Neural crest cell (in vitro differentiated cells): Measurements from ENCODE around the gene GPRC6A. TPM values are rescaled to one million over a fixed set of nuclear protein-coding genes. Genes with fewer than 3 reads are reported as not detected.

Experiments
- DNase-seq: peaks from one replicate; pipeline ENCODE4 v3.0.0; 2021; ENCODE audit warnings: low read depth, mixed read lengths, low spot score
- H3K27ac Mint-ChIP-seq: one replicate; pipeline ENCODE4 v1.8.0; 2021; ENCODE audit warnings: mild to moderate bottlenecking, mixed read lengths; ENCODE audit not compliant: unreplicated experiment
- H3K27me3 Mint-ChIP-seq: 2 replicates; pipeline ENCODE4 v1.8.0; 2021; ENCODE audit warnings: low read depth, mild to moderate bottlenecking, mixed read lengths
- H3K36me3 Mint-ChIP-seq: 2 replicates; pipeline ENCODE4 v1.8.0; 2021; ENCODE audit warnings: low read depth, mild to moderate bottlenecking, mixed read lengths
- H3K4me1 Mint-ChIP-seq: 2 replicates; pipeline ENCODE4 v1.8.0; 2021; ENCODE audit warnings: mixed read lengths
- H3K4me3 Mint-ChIP-seq: one replicate; pipeline ENCODE4 v1.8.0; 2021; ENCODE audit warnings: mild to moderate bottlenecking, mixed read lengths
- H3K9me3 Mint-ChIP-seq: 2 replicates; pipeline ENCODE4 v1.8.0; 2021; ENCODE audit warnings: mixed read lengths
- long read RNA-seq: library from polyadenylated mRNA; unstranded; transcript quantifications from one replicate; pipeline ENCODE4 v2.0.0, GENCODE V29; 2020
- total RNA-seq: library from RNA; stranded (reverse); gene quantifications from 2 replicates; pipeline ENCODE4 v1.2.1, GENCODE V29; 2021
- TF ChIP-seq, protein P1 (sequence below): fragments of 200-600 bp; sonication (generic); conservative IDR thresholded peaks from 2 replicates; pipeline ENCODE4 v1.5.0; 2021; ENCODE audit warnings: antibody characterized with exemption, mild to moderate bottlenecking

The GPRC6A gene, protein sequence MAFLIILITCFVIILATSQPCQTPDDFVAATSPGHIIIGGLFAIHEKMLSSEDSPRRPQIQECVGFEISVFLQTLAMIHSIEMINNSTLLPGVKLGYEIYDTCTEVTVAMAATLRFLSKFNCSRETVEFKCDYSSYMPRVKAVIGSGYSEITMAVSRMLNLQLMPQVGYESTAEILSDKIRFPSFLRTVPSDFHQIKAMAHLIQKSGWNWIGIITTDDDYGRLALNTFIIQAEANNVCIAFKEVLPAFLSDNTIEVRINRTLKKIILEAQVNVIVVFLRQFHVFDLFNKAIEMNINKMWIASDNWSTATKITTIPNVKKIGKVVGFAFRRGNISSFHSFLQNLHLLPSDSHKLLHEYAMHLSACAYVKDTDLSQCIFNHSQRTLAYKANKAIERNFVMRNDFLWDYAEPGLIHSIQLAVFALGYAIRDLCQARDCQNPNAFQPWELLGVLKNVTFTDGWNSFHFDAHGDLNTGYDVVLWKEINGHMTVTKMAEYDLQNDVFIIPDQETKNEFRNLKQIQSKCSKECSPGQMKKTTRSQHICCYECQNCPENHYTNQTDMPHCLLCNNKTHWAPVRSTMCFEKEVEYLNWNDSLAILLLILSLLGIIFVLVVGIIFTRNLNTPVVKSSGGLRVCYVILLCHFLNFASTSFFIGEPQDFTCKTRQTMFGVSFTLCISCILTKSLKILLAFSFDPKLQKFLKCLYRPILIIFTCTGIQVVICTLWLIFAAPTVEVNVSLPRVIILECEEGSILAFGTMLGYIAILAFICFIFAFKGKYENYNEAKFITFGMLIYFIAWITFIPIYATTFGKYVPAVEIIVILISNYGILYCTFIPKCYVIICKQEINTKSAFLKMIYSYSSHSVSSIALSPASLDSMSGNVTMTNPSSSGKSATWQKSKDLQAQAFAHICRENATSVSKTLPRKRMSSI
- total RNA-seq: not detected in 2 replicates
- long read RNA-seq: 0 reads

DNA sequence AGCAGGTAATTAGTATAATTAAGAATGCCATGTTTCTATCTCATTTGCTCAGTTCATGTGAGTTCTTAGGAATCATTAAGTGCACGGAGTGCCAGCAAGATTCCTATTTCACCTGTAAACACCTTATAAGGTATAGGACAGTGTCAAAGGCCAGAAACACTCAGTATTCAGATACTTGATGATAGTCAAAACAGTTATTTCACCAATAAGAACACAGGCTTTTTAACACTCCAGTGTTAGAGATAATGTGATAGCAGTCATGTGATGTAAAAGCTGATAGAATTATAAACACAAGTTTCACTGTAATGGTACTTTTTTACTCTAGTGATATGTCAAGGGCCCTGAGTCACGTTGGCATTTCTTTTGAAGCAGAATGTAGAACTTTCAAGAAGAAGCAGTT is at the start of gene GPRC6A:
Gene GPRC6A, minus strand, starts transcription at position 101 of the 400 bp plus-strand sequence. Its CDS starts 70 bp downstream, at position 31.
- peaks cover 9% of the 10 kb centered on the region for H3K27me3 Mint-ChIP-seq
- TF ChIP-seq, protein P1, sequence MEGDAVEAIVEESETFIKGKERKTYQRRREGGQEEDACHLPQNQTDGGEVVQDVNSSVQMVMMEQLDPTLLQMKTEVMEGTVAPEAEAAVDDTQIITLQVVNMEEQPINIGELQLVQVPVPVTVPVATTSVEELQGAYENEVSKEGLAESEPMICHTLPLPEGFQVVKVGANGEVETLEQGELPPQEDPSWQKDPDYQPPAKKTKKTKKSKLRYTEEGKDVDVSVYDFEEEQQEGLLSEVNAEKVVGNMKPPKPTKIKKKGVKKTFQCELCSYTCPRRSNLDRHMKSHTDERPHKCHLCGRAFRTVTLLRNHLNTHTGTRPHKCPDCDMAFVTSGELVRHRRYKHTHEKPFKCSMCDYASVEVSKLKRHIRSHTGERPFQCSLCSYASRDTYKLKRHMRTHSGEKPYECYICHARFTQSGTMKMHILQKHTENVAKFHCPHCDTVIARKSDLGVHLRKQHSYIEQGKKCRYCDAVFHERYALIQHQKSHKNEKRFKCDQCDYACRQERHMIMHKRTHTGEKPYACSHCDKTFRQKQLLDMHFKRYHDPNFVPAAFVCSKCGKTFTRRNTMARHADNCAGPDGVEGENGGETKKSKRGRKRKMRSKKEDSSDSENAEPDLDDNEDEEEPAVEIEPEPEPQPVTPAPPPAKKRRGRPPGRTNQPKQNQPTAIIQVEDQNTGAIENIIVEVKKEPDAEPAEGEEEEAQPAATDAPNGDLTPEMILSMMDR: no peak
- no peak within 1 kb of the TSS for H3K4me3 Mint-ChIP-seq
- H3K27ac Mint-ChIP-seq: no peak within 1 kb of the TSS
- peaks cover 4% of the 10 kb centered on the region for H3K9me3 Mint-ChIP-seq
- no peak for DNase-seq
- H3K4me1 Mint-ChIP-seq: no peaks in the 10 kb centered on the region
- no peaks in the 10 kb centered on the region for H3K36me3 Mint-ChIP-seq

DNA sequence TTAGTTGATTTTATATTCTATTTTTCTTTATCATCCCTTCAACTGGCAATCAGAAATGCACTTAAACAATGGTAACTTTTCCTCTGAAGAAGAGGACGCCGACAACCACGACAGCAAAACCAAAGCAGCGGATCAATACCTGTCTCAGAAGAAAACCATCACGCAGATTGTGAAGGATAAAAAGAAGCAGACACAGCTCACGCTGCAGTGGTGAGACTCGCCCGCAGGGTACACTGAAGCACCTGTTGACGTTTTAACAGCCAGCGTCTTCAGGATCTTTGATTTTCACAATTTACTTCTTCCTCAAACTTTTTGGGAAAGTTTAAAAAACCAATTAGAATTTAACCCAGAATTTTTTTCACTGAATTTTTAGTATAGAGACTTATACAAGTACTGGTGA is 48.9 kb upstream of the GPRC6A start:
- peaks cover 88% of the 10 kb centered on the region for H3K27me3 Mint-ChIP-seq
- DNase-seq: no peak
- peaks cover 3% of the 10 kb centered on the region for H3K36me3 Mint-ChIP-seq
- peaks cover 15% of the 10 kb centered on the region for H3K4me1 Mint-ChIP-seq
- H3K9me3 Mint-ChIP-seq: peaks cover 3% of the 10 kb centered on the region
- TF ChIP-seq, protein P1: no peak
- H3K4me3 Mint-ChIP-seq: peak overlapping the region; percentile 16
- H3K27ac Mint-ChIP-seq: no peak overlapping the region

DNA sequence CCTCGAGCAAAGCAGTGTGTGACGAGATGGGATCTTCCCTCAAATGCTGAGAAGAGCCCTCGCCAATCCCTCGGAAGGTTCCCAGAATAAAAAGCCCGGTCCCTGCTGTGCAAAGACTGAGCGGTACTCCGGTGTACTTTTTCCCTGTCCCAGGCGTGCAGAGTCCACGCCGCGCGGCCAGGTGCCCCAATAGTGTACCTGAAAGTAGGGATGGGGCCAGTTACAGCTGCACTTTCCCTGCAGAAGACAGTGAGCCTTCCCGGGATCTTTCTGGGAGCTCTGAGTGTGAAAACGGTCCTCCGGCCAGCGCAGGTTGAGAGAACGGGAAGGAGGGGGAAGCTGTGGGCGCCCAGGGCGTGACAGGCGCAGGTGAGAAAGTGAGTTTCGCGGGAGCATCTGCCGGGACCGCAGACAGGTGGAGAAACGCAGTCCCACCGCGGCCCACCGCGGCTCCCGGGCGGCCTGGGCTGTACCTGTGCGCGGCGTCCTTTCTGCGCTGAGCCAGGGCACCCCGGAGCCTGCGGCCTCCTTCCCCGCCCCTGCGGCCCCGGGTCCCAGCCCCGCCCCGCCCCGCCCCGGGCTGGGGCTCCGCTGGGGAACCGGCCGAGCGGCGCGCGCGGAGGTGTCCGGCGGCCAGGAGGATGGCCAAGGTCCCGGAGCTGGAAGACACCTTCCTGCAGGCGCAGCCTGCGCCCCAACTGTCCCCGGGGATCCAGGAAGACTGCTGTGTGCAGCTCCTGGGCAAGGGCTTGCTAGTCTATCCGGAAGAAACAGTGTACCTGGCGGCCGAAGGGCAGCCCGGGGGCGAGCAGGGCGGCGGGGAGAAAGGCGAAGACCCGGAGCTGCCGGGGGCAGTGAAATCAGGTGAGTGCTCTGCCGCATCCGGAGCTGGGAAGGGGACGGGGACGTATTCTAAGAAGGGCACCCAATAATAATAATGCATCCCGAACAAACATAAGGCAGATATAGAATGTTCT is 48.0 kb upstream of the GPRC6A start, which contains the start of gene RFX6:
Gene RFX6, plus strand, starts transcription at position 608 of the 977 bp plus-strand sequence. Its CDS starts 34 bp downstream, at position 642.
- Mint-ChIP-seq H3K4me3 (peak within 1 kb of the TSS; percentile 16), H3K27ac (no peak within 1 kb of the TSS), H3K36me3 (peaks cover 3% of the 10 kb centered on the region), H3K27me3 (peaks cover 90% of the 10 kb centered on the region), H3K4me1 (peaks cover 15% of the 10 kb centered on the region), H3K9me3 (peaks cover 6% of the 10 kb centered on the region)
- no peak for DNase-seq
- TF ChIP-seq, protein P1: no peak

DNA sequence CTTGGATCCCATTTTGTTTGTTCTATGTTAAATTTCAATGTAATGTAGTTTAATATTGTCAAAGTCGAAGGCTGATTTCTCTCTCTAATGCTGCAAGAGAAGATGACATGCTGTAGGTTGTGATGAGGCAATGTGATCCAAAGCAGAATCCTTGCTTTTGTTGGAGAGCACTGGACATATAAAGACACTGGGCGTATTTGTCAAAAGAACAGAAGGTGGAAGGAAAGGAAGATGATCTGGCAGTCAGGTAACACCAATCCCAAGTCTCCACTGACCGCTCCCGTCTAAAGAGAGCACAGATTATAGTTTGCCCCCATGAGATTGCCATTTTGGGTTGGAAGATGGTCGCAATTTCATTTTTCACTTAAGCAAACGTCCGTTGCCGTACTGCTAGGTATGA is 47.2 kb upstream of the GPRC6A start:
- H3K27ac Mint-ChIP-seq: no peak overlapping the region
- H3K4me3 Mint-ChIP-seq: peak overlapping the region; percentile 3
- TF ChIP-seq, protein P1: no peak
- peaks cover 3% of the 10 kb centered on the region for H3K36me3 Mint-ChIP-seq
- H3K9me3 Mint-ChIP-seq: peaks cover 6% of the 10 kb centered on the region
- peaks cover 15% of the 10 kb centered on the region for H3K4me1 Mint-ChIP-seq
- H3K27me3 Mint-ChIP-seq: peaks cover 82% of the 10 kb centered on the region
- no peak for DNase-seq

DNA sequence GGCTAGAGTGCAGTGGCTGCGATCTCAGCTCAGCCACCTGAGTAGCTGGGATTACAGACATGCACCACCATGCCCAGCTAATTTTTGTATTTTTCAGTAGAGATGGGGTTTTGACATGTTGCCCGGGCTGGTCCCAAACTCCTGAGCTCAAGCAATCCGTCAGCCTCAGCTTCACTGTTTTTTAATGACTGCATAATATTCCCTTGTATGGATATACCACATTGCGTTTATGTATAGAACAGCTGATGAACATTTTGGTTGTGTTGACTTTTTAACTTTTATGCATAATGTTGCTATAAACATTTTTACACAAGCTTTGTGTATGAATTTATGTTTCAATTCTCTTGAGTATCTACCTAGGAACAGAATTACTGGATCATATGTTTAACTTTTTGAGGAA is 43.9 kb upstream of the GPRC6A start:
- TF ChIP-seq, protein P1: no peak
- peaks cover 59% of the 10 kb centered on the region for H3K27me3 Mint-ChIP-seq

More for the DNA sequence above, 43.9 kb upstream of the GPRC6A start:
- no peak for DNase-seq
- Mint-ChIP-seq H3K4me1 (peaks cover 13% of the 10 kb centered on the region), H3K4me3 (no peak overlapping the region), H3K9me3 (peaks cover 6% of the 10 kb centered on the region), H3K36me3 (peaks cover 3% of the 10 kb centered on the region), H3K27ac (no peak overlapping the region)
